ENCODE results near the gene CCNJ. TPM values are rescaled to one million over a fixed set of nuclear protein-coding genes. Genes with fewer than 3 reads are reported as not detected.
A peak's percentile ranks its signal among the peaks of the same experiment; 100 is the strongest.

Gene CCNJ
- total and polyA plus RNA-seq, 2 of the 13 experiments (the other 11 are each of a cell fraction or from before 2014, with no cell fraction given) = 14.1 to 21.5 TPM

GRCh38 chr10:96092999-96093767 is 49.8 kb downstream of the CCNJ start (continued):
- TF ChIP-seq HINFP (CRISPR knock-in tag; IDR thresholded peaks at IDR 0.05; ENCODE audit: low read depth) (no peak), SP1 (IDR thresholded peaks at IDR 0.05) (no peak), SP1 (CRISPR knock-in tag; IDR thresholded peaks at IDR 0.05) (no peak), HNRNPK (IDR thresholded peaks at IDR 0.05; ENCODE audit: low read depth, low read length, poor library complexity, severe bottlenecking) (no peak), NR2F2 (IDR thresholded peaks at IDR 0.05; ENCODE audit: borderline replicate concordance, low read depth) (no peak), SMAD9 (CRISPR knock-in tag; IDR thresholded peaks at IDR 0.05) (no peak), SNAI1 (CRISPR knock-in tag; IDR thresholded peaks at IDR 0.05; ENCODE audit: borderline replicate concordance) (no peak), SRSF9 (IDR thresholded peaks at IDR 0.05; ENCODE audit: borderline replicate concordance, insufficient read depth, low read depth, low read length, poor library complexity, severe bottlenecking) (no peak), ZFX (CRISPR knock-in tag; IDR thresholded peaks at IDR 0.05; ENCODE audit: low read depth) (peak; percentile 18; the same call in 1 of the 2 replicates), ZFP41 (CRISPR knock-in tag; IDR thresholded peaks at IDR 0.05; ENCODE audit: borderline replicate concordance) (no peak), HES4 (CRISPR knock-in tag; IDR thresholded peaks at IDR 0.05; ENCODE audit: borderline replicate concordance) (no peak), ZFAT (CRISPR knock-in tag; conservative IDR thresholded peaks at IDR 0.05) (no peak), RAD21 (CRISPR knock-in tag; IDR thresholded peaks at IDR 0.05) (no peak), GLI4 (CRISPR knock-in tag; IDR thresholded peaks at IDR 0.05; ENCODE audit: borderline replicate concordance) (no peak), ZNF720 (CRISPR knock-in tag; IDR thresholded peaks at IDR 0.05) (no peak), ZFP1 (CRISPR knock-in tag; IDR thresholded peaks at IDR 0.05) (no peak), GPBP1L1 (CRISPR knock-in tag; IDR thresholded peaks at IDR 0.05) (no peak)
- TF ChIP-seq, protein P1, sequence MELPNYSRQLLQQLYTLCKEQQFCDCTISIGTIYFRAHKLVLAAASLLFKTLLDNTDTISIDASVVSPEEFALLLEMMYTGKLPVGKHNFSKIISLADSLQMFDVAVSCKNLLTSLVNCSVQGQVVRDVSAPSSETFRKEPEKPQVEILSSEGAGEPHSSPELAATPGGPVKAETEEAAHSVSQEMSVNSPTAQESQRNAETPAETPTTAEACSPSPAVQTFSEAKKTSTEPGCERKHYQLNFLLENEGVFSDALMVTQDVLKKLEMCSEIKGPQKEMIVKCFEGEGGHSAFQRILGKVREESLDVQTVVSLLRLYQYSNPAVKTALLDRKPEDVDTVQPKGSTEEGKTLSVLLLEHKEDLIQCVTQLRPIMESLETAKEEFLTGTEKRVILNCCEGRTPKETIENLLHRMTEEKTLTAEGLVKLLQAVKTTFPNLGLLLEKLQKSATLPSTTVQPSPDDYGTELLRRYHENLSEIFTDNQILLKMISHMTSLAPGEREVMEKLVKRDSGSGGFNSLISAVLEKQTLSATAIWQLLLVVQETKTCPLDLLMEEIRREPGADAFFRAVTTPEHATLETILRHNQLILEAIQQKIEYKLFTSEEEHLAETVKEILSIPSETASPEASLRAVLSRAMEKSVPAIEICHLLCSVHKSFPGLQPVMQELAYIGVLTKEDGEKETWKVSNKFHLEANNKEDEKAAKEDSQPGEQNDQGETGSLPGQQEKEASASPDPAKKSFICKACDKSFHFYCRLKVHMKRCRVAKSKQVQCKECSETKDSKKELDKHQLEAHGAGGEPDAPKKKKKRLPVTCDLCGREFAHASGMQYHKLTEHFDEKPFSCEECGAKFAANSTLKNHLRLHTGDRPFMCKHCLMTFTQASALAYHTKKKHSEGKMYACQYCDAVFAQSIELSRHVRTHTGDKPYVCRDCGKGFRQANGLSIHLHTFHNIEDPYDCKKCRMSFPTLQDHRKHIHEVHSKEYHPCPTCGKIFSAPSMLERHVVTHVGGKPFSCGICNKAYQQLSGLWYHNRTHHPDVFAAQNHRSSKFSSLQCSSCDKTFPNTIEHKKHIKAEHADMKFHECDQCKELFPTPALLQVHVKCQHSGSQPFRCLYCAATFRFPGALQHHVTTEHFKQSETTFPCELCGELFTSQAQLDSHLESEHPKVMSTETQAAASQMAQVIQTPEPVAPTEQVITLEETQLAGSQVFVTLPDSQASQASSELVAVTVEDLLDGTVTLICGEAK (IDR thresholded peaks at IDR 0.05) = no peak
- TF ChIP-seq, protein P1 (CRISPR knock-in tag; IDR thresholded peaks at IDR 0.05) = no peak

Data from HepG2 (cell line).